Smooth muscle cell (in vitro differentiated cells): ENCODE data around the gene CAPN7. TPM values are rescaled to one million over a fixed set of nuclear protein-coding genes. Genes with fewer than 3 reads are reported as not detected.

Experiments used
- DNase-seq: peaks from one replicate; lab custom pipeline; 2025; ENCODE audit not compliant: unreplicated experiment; lab: John Stamatoyannopoulos, UW
- H2AFZ ChIP-seq: fragments of 200-600 bp; sonication (generic); 2 replicates; pipeline ENCODE4 v1.6.0; 2016; ENCODE audit warnings: antibody characterized with exemption, low read depth, mild to moderate bottlenecking
- H3F3A ChIP-seq: fragments of 200-600 bp; sonication (generic); 2 replicates; pipeline ENCODE4 v1.6.0; 2017; ENCODE audit warnings: antibody characterized with exemption, low read depth
- H3K27ac ChIP-seq: fragments of 200-600 bp; sonication (generic); 2 replicates; pipeline ENCODE4 v1.5.1; 2016; ENCODE audit warnings: low read depth, mild to moderate bottlenecking
- H3K27me3 ChIP-seq: fragments of 200-600 bp; sonication (generic); 2 replicates; pipeline ENCODE4 v1.6.1; 2016; ENCODE audit warnings: low read depth, mild to moderate bottlenecking
- H3K36me3 ChIP-seq: fragments of 200-600 bp; sonication (generic); 2 replicates; pipeline ENCODE4 v1.5.1; 2016; ENCODE audit warnings: low read depth
- H3K4me1 ChIP-seq: fragments of 200-600 bp; sonication (generic); 2 replicates; pipeline ENCODE4 v1.5.1; 2016; ENCODE audit warnings: low read depth
- H3K4me2 ChIP-seq: fragments of 200-600 bp; sonication (generic); 2 replicates; pipeline ENCODE4 v1.6.0; 2016; ENCODE audit warnings: mild to moderate bottlenecking
- H3K4me3 ChIP-seq: fragments of 200-600 bp; sonication (generic); 2 replicates; pipeline ENCODE4 v1.5.1; 2016; ENCODE audit warnings: mild to moderate bottlenecking
- H3K79me2 ChIP-seq: fragments of 200-600 bp; sonication (generic); 2 replicates; pipeline ENCODE4 v1.6.0; 2016; ENCODE audit warnings: low read depth, mild to moderate bottlenecking
- H3K9ac ChIP-seq: fragments of 200-600 bp; sonication (generic); 2 replicates; pipeline ENCODE4 v1.6.0; 2016; ENCODE audit warnings: low read depth
- H3K9me3 ChIP-seq: fragments of 200-600 bp; sonication (generic); replicated peaks from 2 replicates; pipeline ENCODE4 v1.5.1; 2016; ENCODE audit warnings: low read depth
- H4K20me1 ChIP-seq: fragments of 200-600 bp; sonication (generic); 2 replicates; pipeline ENCODE4 v1.6.0; 2016; ENCODE audit warnings: low read depth
- WGBS: methylation state at CpG from one replicate; pipeline ENCODE4 v1.1.7; 2016; ENCODE audit warnings: low lambda C conversion rate; 5-methylcytosine and 5-hydroxymethylcytosine counted together
- polyA plus RNA-seq: library from polyadenylated mRNA; unstranded; fragments of >200 nt; fragmentation: Nextera tagmentation; extraction: Ambion mirVana; gene quantifications from 2 replicates; pipeline ENCODE4 v1.2.1, GENCODE V29; 2016
- total RNA-seq: library from RNA; depleted of rRNA; stranded (reverse); fragments of >200 nt; gene quantifications from 2 replicates; pipeline ENCODE4 v1.2.3, GENCODE V29; 2014
- TF ChIP-seq, protein P1 (sequence below): fragments of 200-600 bp; sonication (generic); IDR thresholded peaks from 2 replicates; pipeline ENCODE4 v1.5.1; 2017; ENCODE audit warnings: borderline replicate concordance, mild to moderate bottlenecking, antibody characterized with exemption; ENCODE audit not compliant: insufficient read depth, poor library complexity, severe bottlenecking

CAPN7 gene
- total and polyA plus RNA-seq, 2 experiments from 2014 or later = 20.5 to 38.7 TPM

DNA sequence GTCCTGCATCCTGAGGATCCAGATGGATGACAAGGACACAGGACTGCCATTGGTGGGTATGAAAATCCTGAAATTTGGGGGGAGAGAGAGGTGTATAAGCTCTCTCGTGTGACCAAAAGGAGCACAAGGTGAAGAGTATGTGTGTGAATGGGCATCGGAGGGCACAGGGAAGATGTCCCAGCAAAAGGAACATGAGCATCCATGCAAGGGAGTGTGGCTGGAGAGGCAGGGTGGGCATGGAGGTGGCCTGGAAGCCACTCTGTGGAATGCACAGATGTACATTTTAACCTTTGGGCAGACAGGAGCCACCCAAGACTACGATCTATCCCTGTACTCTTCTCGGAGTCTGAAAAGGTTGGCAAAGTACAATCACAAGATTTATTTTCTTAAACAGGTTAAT lies 54.5 kb downstream of the CAPN7 start:
- Histone ChIP-seq H3K4me3 (no peak overlapping the region), H3K36me3 (no peaks in the 10 kb centered on the region), H3K9ac (no peak overlapping the region), H2AFZ (no peak overlapping the region), H3K9me3 (no peaks in the 10 kb centered on the region), H3K79me2 (peaks cover 9% of the 10 kb centered on the region), H3F3A (peaks cover 23% of the 10 kb centered on the region), H4K20me1 (no peaks in the 10 kb centered on the region), H3K27ac (no peak overlapping the region), H3K4me2 (no peak overlapping the region), H3K27me3 (no peaks in the 10 kb centered on the region), H3K4me1 (no peaks in the 10 kb centered on the region)
- TF ChIP-seq, protein P1, sequence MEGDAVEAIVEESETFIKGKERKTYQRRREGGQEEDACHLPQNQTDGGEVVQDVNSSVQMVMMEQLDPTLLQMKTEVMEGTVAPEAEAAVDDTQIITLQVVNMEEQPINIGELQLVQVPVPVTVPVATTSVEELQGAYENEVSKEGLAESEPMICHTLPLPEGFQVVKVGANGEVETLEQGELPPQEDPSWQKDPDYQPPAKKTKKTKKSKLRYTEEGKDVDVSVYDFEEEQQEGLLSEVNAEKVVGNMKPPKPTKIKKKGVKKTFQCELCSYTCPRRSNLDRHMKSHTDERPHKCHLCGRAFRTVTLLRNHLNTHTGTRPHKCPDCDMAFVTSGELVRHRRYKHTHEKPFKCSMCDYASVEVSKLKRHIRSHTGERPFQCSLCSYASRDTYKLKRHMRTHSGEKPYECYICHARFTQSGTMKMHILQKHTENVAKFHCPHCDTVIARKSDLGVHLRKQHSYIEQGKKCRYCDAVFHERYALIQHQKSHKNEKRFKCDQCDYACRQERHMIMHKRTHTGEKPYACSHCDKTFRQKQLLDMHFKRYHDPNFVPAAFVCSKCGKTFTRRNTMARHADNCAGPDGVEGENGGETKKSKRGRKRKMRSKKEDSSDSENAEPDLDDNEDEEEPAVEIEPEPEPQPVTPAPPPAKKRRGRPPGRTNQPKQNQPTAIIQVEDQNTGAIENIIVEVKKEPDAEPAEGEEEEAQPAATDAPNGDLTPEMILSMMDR = no peak
- no peak for DNase-seq
- 95% methylated on average over 4 of the region's 4 CpGs for WGBS

DNA sequence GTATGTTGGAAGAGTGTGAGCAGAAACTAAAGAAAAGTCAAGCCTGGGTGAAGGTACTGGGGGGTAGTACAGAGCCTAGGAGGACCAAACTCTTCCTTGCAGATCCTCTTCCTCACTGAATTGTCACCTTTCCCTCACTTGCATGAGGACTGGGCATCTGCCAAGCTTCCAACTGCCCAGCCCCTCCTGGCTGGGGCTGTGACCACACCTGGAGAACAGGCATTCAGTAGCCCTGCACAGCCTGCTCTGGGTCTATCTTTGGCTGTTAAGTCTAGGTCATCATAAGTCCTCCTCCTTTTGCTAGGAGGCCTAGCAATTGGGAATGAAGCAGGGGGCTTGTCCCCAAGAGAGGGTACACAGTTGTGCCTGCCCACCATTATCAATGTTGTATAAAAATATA lies 55.2 kb downstream of the CAPN7 start:
- H3K4me2 ChIP-seq = no peak overlapping the region

DNA sequence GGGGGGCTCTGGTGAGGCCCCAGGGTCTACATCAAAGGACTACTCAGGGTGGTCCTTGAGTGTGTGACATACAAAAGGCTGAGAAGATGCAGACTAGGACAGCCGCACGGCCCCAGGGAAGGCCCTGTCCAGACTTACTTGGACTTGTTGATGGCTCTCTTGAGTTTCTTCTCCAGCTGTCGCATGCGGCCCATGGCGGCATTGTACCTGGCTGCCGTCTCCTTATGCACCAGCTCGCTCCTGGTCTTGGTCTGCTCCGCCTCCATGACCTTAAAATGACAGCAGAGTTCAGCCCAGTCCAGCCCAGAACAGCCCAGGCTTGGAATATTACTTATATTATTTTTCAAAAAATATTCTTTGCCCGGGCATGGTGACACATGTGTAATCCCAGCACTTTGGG lies 56.0 kb downstream of the CAPN7 start:
- Histone ChIP-seq H3K27ac (no peak overlapping the region), H3K27me3 (no peaks in the 10 kb centered on the region), H3K79me2 (peaks cover 14% of the 10 kb centered on the region), H4K20me1 (no peaks in the 10 kb centered on the region), H3K9ac (no peak overlapping the region), H3K4me2 (no peak overlapping the region), H3K4me1 (no peaks in the 10 kb centered on the region), H2AFZ (no peak overlapping the region), H3K9me3 (no peaks in the 10 kb centered on the region), H3F3A (peaks cover 19% of the 10 kb centered on the region), H3K36me3 (no peaks in the 10 kb centered on the region), H3K4me3 (no peak overlapping the region)
- WGBS = 95% methylated on average over 9 of the region's 9 CpGs
- TF ChIP-seq, protein P1 = no peak
- DNase-seq = no peak

More for the DNA sequence above, 55.2 kb downstream of the CAPN7 start:
- Histone ChIP-seq H3K9me3 (no peaks in the 10 kb centered on the region), H3K4me1 (no peaks in the 10 kb centered on the region), H4K20me1 (no peaks in the 10 kb centered on the region), H2AFZ (no peak overlapping the region), H3K27ac (no peak overlapping the region), H3K79me2 (peaks cover 14% of the 10 kb centered on the region), H3F3A (peaks cover 23% of the 10 kb centered on the region), H3K27me3 (no peaks in the 10 kb centered on the region), H3K9ac (no peak overlapping the region), H3K4me3 (no peak overlapping the region), H3K36me3 (no peaks in the 10 kb centered on the region)
- TF ChIP-seq, protein P1 = no peak
- DNase-seq = no peak

DNA sequence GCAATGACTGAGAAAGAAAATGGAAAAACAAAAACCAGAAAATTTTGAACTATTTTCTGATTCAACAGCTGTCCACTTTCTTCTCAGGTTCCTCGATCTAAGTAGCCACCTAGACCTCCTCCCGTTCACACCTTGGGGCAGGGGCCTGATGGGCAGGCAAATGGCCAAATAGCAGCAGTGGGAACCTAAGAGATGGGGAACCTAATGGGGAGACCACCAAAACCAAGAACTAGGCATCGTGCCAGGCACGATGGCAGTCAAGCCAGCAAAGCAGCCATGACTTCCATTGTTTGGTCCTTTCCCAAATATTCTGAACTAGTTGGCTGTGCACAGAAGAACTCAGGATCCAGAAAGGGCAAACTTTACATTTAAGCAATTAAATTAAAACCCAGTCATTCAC lies 57.1 kb downstream of the CAPN7 start:
- 97% methylated on average over 4 of the region's 4 CpGs for WGBS
- H3F3A ChIP-seq = peaks cover 16% of the 10 kb centered on the region
- H3K36me3 ChIP-seq = no peaks in the 10 kb centered on the region

More for the DNA sequence above, 57.1 kb downstream of the CAPN7 start:
- no peak for DNase-seq
- Histone ChIP-seq H3K27ac (no peak overlapping the region), H3K9ac (no peak overlapping the region), H3K79me2 (peaks cover 14% of the 10 kb centered on the region), H4K20me1 (no peaks in the 10 kb centered on the region), H3K4me2 (no peak overlapping the region), H3K4me3 (no peak overlapping the region), H3K4me1 (no peaks in the 10 kb centered on the region), H3K9me3 (no peaks in the 10 kb centered on the region), H2AFZ (no peak overlapping the region), H3K27me3 (no peaks in the 10 kb centered on the region)
- TF ChIP-seq, protein P1 = no peak
